ENCODE results near the gene SKAP2. TPM values are rescaled to one million over a fixed set of nuclear protein-coding genes. Genes with fewer than 3 reads are reported as not detected.
"Not testable (repeated sequence)": the region's sequence is repeated elsewhere in the genome, so short reads cannot be mapped to it uniquely, and the experiment has no call there.

Gene SKAP2
- total RNA-seq, 2 experiments from 2014 or later, result 11.2 to 11.9 TPM

DNA sequence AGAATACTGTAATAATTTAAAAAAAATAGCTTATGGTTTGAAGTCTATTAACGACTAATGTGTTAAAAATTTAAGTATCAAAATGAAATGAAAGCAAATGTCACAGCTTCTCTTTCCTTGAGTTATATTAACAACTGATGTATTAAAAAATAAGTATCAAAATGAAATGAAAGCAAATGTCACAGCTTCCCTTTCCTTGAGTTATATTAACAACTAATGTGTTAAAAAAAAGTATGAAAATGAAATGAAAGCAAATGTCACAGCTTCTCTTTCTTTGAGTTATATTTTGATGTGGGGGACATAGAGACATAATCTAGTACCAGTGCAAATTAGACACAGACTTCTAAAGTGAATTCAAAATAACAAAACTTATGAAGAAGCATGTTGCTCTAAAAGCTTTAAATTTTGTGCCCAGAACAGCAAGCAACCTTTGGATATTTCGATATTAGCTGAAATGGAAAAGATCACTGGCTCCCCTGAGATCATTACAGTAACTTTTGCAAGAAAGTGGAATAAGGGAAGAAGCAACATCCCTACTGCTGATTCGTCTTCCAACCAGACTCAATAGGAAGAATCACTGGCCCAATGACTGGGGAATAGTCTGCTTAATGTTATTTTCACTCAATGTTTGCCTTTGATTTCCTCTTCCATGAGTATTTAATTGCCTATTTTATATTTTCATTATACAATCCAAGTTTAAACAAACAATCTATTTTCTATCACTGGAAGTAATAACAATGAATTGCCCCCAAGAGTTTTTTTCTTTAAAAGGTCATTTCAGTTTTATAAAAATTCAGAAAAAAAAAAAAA is 8.0 kb downstream of the SKAP2 start:
- intact Hi-C loops (cut with micrococcal nuclease), result no loop called here
- Mint-ChIP-seq H3K4me3 (no peak overlapping the region), H3K36me3 (no peaks in the 10 kb centered on the region), H3K4me1 (ENCODE audit: low read depth) (no peaks in the 10 kb centered on the region), H3K27ac (no peak overlapping the region), H3K9me3 (no peaks in the 10 kb centered on the region), H3K27me3 (peaks cover 41% of the 10 kb centered on the region)
- ChIA-PET CTCF (interaction anchor here (0.7 to 2.2 kb wide), 2 partner anchors 305 to 1099 kb away, joined by 7 to 11 read pairs; no protein-coding TSS in a partner anchor), POLR2A (no interaction called here)
- no peak for DNase-seq

DNA sequence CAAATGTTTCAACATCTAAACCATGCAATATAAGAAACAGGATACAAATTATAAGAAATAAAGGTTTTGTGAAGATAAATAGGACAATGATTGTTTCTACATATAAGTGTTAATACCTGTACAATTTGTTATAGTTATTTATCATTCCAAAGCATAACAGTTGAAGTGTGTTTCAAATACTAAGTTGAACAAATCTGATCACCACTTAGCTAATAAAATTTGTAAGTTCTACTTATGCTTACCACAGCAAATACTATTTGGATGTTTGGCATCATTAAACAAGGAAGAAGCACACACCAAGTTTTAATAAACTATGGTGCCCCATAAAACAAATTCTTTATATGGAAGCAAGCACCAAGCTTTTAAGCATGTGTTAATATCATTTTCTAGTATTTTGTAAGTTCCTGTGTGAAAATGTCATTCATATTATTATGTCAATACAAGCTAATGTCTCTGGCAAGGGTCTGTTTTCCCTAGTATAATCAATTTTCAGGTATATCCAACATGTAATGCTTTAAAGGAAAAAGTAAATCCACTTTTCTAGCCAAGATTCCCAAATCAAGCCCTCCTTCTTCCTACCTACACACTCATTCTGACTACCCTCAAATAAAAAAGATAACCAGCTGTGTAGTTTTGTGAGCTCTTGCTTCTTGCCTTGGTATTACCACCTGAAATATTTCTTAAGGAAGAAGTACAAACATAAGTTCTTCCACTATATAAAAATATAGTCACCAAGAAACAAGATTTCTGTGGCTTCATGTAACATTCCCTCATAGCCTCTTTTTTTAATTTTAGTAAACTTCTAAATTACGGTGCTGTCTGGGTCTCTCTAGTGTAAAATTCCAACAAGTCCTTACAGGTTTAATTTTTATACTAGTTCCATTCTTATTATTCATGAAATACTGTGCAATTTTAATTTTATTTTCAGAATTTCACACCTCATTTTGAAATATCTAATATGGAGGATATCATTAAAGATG is 9.2 kb downstream of the SKAP2 start:
- Mint-ChIP-seq H3K27me3 (peaks cover 37% of the 10 kb centered on the region), H3K36me3 (no peaks in the 10 kb centered on the region), H3K9me3 (no peaks in the 10 kb centered on the region), H3K4me1 (ENCODE audit: low read depth) (no peaks in the 10 kb centered on the region), H3K4me3 (no peak overlapping the region), H3K27ac (no peak overlapping the region)
- ChIA-PET POLR2A (no interaction called here), CTCF (interaction anchor here (2.0 kb wide), 1 partner anchor 306 kb away, joined by 9 read pairs; no protein-coding TSS in a partner anchor)
- DNase-seq, result no peak
- intact Hi-C loops (cut with micrococcal nuclease), result loop anchor here (2.0 kb wide), 1 partner anchor 306 kb away; no protein-coding TSS in a partner anchor

DNA sequence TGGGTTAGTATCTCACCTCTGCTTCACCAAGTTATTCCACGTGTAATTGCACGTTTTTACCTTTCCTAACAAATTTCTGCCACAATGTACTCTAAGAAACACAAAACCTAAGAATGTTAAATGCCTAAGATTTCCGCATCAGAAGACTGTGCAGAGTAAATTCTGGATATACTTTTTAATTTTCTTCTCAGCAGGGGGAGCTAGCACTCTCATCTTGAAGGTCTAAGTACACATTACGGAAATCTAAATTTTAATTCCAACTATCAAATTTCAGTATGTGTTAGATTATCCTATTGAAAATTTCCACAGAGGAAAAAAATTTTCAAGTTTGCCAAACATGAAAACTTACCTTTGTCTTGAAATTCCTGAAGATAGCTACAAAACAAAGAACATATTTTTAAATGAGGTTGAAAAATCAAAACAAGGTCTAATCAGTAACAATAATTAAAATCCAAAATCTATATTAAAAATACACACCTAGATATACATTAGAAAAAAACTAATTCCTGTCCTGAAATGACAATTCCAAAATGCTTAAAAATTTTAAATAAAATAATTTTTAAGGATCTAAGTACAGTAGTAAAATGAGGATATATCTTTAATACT is 10.5 kb downstream of the SKAP2 start:
- Mint-ChIP-seq H3K4me1 (ENCODE audit: low read depth) (no peaks in the 10 kb centered on the region), H3K27me3 (peaks cover 32% of the 10 kb centered on the region), H3K9me3 (no peaks in the 10 kb centered on the region), H3K36me3 (no peaks in the 10 kb centered on the region), H3K4me3 (no peak overlapping the region), H3K27ac (no peak overlapping the region)
- no peak for DNase-seq
- ChIA-PET POLR2A (no interaction called here), CTCF (interaction anchor here (0.7 to 2.8 kb wide), 4 partner anchors 9 to 307 kb away, joined by 3 to 9 read pairs (median 8); no protein-coding TSS in a partner anchor)
- intact Hi-C loops (cut with micrococcal nuclease), result loop anchor here (2.0 kb wide), 1 partner anchor 307 kb away; no protein-coding TSS in a partner anchor

DNA sequence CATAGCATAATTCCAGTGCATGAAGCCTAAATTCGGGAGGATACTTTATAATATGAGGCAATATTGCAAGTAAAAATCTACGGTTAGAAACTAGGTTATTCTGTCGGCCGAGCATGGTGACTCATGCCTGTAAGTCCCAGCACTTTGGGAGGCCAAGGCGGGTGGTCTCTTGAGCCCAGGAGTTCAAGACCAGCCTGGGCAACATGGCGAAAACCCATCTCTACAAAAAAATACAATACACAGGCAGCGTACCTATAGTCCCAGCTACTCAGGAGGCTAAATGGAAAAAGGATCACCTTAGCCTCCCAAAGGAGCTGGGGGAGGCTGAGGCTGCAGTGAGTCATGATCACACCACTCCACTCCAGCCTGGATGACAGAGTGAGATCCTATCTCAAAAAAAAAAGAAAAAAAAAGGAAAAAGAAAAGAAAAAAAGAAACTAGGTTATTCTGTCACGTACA is 14.2 kb downstream of the SKAP2 start:
- H3K27me3 Mint-ChIP-seq, result peaks cover 9% of the 10 kb centered on the region
- no peak overlapping the region for H3K4me3 Mint-ChIP-seq
- intact Hi-C loops (cut with micrococcal nuclease), result no loop called here
- no peaks in the 10 kb centered on the region for H3K9me3 Mint-ChIP-seq
- POLR2A ChIA-PET, result no interaction called here
- CTCF ChIA-PET, result no interaction called here
- DNase-seq, result no peak
- no peaks in the 10 kb centered on the region for H3K4me1 Mint-ChIP-seq (ENCODE audit: low read depth)
- H3K36me3 Mint-ChIP-seq, result no peaks in the 10 kb centered on the region
- H3K27ac Mint-ChIP-seq, result no peak overlapping the region

DNA sequence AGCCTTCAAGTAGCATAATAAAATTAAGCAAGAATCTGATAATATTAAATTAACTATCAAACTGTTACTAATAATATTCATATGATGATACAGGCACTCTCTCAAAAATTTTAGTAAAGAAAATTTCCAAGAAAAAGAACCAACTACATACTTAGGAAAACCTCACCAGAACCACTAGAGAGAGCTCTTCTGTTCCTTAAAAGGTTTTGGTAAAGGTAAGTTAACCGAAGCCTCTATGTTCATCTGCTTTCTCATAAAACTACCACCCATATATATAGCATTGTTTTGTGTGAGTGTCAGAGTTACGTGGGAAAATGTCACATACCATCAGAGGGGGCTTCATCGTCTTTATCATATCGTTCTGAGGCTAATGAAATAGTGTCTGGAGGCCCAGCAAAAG is 20.7 kb downstream of the SKAP2 start:
- Mint-ChIP-seq H3K9me3 (no peaks in the 10 kb centered on the region), H3K4me1 (ENCODE audit: low read depth) (no peaks in the 10 kb centered on the region), H3K4me3 (no peak overlapping the region), H3K27me3 (peaks cover 2% of the 10 kb centered on the region), H3K36me3 (no peaks in the 10 kb centered on the region), H3K27ac (no peak overlapping the region)
- DNase-seq, result no peak
- intact Hi-C loops (cut with micrococcal nuclease), result no loop called here
- CTCF ChIA-PET, result no interaction called here
- POLR2A ChIA-PET, result no interaction called here

DNA sequence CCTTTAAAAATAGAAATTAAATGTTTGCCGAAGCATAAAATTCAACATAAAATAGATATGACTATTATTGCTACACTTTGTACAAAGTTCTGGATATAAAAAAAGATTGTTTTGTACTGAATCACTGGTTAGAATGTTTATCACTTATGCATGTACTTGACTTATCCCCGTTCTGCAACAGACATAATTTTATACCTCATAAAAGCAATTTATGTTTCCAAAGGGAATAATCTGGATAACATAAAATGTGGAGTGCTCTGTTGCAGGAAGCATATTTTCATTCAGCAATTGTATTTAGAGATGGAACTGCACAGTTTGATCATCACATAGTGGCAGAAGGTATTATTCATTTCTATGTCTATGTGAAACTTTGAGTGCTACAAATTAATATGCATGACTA is 21.5 kb downstream of the SKAP2 start:
- Mint-ChIP-seq H3K4me3 (no peak overlapping the region), H3K27ac (no peak overlapping the region), H3K36me3 (no peaks in the 10 kb centered on the region), H3K9me3 (no peaks in the 10 kb centered on the region), H3K27me3 (no peaks in the 10 kb centered on the region), H3K4me1 (ENCODE audit: low read depth) (no peaks in the 10 kb centered on the region)
- intact Hi-C loops (cut with micrococcal nuclease), result no loop called here
- ChIA-PET POLR2A (no interaction called here), CTCF (no interaction called here)
- DNase-seq, result no peak

DNA sequence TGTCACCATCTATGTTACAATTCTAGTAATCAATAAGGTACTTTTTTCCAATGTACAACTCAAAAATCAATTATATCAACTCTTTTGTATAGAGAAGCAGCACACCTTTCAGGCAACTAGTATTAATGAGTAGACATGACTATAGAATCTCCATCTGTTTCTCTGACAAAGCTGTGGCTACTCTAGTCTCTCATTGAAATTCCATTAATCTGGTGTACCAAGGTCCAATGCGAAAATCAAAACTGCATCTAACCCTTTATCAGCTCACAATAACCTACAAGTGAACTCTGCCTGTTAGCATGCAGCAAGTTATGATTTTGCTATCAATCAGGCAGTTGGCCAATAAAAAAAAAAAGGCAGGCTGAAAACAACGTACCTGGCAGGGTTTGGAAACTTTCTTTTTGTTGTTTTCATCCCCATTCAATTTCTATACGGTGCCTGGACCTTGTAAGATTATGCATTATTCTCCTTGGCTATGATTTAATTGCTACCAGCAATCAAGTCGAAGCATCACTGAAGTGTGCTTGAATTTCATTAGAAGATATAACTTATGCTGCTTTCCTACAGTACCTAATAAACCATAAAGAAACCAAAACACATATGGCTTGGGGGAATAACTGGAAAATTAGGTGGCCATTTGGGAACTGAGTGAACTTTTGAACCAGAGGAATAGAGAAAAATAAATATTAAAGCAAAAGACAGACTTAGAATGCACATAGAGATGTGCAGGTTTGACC is 23.2 kb downstream of the SKAP2 start:
- no peak for DNase-seq
- Mint-ChIP-seq H3K27ac (no peak overlapping the region), H3K4me3 (no peak overlapping the region), H3K4me1 (ENCODE audit: low read depth) (no peaks in the 10 kb centered on the region), H3K36me3 (peaks cover 6% of the 10 kb centered on the region), H3K9me3 (peaks cover 6% of the 10 kb centered on the region), H3K27me3 (no peaks in the 10 kb centered on the region)
- ChIA-PET POLR2A (no interaction called here), CTCF (no interaction called here)
- intact Hi-C loops (cut with micrococcal nuclease), result no loop called here

DNA sequence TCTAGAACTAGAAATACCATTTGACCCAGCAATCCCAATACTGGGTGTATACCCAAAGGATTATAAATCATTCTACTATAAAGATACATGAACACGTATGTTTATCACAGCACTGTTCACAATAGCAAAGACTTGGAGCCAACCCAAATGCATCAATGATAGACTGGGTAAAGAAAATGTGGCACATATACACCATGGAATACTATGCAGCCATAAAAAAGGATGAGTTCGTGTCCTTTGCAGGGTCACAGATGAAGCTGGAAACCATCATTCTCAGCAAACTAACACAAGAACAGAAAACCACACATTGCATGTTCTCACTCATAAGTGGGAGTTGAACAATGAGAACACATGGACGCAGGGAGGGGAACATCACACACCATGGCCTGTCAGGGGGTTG is 27.6 kb downstream of the SKAP2 start:
- POLR2A ChIA-PET; H3K27me3 Mint-ChIP-seq; CTCF ChIA-PET; H3K4me1 Mint-ChIP-seq (ENCODE audit: low read depth); H3K4me3 Mint-ChIP-seq; H3K27ac Mint-ChIP-seq; DNase-seq; intact Hi-C loops (cut with micrococcal nuclease); H3K36me3 Mint-ChIP-seq: not testable (repeated sequence)
- peaks cover 16% of the 10 kb centered on the region for H3K9me3 Mint-ChIP-seq

DNA sequence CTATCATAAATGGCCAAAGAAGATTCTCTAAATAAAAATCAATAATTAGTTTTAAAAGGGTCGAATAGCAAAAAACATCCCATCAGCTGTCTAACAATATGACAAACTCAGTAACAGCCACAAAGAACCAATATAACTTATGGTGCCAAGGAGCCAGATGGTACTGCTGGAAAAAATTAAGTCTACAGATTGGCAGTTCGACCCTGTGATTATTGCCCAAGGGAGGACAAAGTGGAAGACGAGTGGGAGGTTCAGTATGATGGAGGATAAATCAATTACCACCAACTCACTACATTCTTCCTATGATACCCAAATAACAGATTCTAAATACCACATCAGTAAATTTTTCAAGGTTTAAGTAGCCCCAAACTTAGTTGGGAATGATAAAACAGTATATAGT is 49.0 kb downstream of the SKAP2 start:
- Mint-ChIP-seq H3K27ac (no peak overlapping the region), H3K4me3 (no peak overlapping the region), H3K27me3 (peaks cover 3% of the 10 kb centered on the region), H3K36me3 (no peaks in the 10 kb centered on the region), H3K4me1 (ENCODE audit: low read depth) (no peaks in the 10 kb centered on the region), H3K9me3 (peaks cover 2% of the 10 kb centered on the region)
- POLR2A ChIA-PET, result no interaction called here
- intact Hi-C loops (cut with micrococcal nuclease), result no loop called here
- CTCF ChIA-PET, result no interaction called here
- no peak for DNase-seq

DNA sequence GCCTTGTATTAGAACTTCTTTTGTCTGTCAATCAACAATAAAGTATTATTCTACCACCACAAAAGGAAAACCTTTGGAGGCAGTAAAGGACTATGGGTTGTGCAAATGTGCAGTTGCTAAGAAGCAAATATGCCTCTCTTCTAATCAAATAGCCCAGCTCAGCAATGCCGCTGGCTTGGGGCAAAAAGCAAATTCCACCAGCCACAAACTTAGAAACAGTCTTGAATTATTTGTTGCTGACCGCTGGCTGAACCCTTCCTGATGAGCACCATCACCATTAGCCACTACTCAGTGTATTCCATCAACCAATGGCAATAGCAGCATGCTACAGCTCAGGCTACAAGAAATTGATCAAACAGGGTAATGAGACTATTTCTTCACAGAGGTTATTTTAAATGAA is 51.0 kb downstream of the SKAP2 start:
- DNase-seq, result no peak
- H3K27ac Mint-ChIP-seq, result no peak overlapping the region
- no peak overlapping the region for H3K4me3 Mint-ChIP-seq
- intact Hi-C loops (cut with micrococcal nuclease), result no loop called here
- peaks cover 2% of the 10 kb centered on the region for H3K9me3 Mint-ChIP-seq
- ChIA-PET CTCF (interaction anchor here (0.6 kb wide), 1 partner anchor 582 kb away, joined by 3 read pairs; no protein-coding TSS in a partner anchor), POLR2A (no interaction called here)
- no peaks in the 10 kb centered on the region for H3K27me3 Mint-ChIP-seq
- H3K4me1 Mint-ChIP-seq (ENCODE audit: low read depth), result no peaks in the 10 kb centered on the region
- no peaks in the 10 kb centered on the region for H3K36me3 Mint-ChIP-seq

DNA sequence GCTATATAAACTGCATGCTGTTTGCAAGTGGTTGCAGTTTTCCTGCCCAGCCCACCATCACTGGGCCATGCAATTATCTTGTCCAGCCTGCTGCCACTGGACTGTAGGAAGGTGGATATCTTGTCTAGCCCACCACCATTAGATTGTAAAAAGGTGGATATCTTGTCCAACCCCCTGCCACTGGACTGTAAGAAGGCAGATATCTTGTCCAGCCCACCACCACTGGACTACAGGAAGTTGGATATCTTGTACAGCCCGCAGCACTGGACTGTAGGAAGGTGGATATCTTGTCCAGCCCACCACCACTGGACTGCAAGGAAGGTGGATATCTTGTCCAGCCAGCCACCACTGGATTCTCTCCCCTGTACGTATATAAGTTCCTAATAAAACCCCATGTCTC is 69.8 kb downstream of the SKAP2 start:
- Mint-ChIP-seq H3K9me3 (no peaks in the 10 kb centered on the region), H3K27ac (no peak overlapping the region), H3K4me1 (ENCODE audit: low read depth) (no peaks in the 10 kb centered on the region), H3K4me3 (no peak overlapping the region), H3K27me3 (peaks cover 7% of the 10 kb centered on the region), H3K36me3 (no peaks in the 10 kb centered on the region)
- POLR2A ChIA-PET, result no interaction called here
- intact Hi-C loops (cut with micrococcal nuclease), result no loop called here
- CTCF ChIA-PET, result no interaction called here
- DNase-seq, result no peak

Data from activated CD4-positive, alpha-beta memory T cell treated with anti-CD3 and anti-CD28 coated beads for 36 hours (primary cell).